ENCODE data around the gene SEC24C.
A peak's percentile ranks its signal among the peaks of the same experiment; 100 is the strongest.
"Not testable (repeated sequence)": the region's sequence is repeated elsewhere in the genome, so short reads cannot be mapped to it uniquely, and the experiment has no call there.

Gene SEC24C

DNA sequence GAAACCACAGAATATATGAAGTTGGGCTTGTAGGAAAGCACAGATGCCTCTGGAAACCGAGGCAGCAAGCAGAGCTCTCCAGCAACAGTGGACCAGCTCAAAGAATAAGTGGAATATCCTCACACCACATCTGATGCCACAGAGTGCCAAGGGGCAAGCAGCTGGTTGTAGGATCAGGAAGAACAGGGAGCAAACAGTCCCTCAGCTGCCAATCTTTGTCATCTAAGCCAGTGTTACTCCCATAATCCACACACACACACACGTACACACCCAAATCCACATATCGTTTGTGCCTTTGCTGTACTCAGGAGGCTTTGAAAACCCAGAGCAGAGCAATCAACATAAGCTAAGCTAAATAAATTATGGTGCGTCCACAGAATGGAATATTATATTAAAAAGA, 20.7 kb upstream of the SEC24C start:
- H3K9ac ChIP-seq (ENCODE audit: low read depth, low read length, poor library complexity, severe bottlenecking) = no peak overlapping the region
- H3K4me2 ChIP-seq (ENCODE audit: low read depth, low read length, poor library complexity, severe bottlenecking) = no peak overlapping the region
- peaks cover 36% of the 10 kb centered on the region; the same call in 1 of the 2 replicates for H3K36me3 ChIP-seq (ENCODE audit: insufficient read depth, low read length)
- no peaks in the 10 kb centered on the region for H4K20me1 ChIP-seq (ENCODE audit: insufficient read depth, low read length, poor library complexity, severe bottlenecking)
- H3K79me2 ChIP-seq (ENCODE audit: insufficient read depth, low read length) = peaks cover 8% of the 10 kb centered on the region; the same call in 1 of the 2 replicates
- TF ChIP-seq EZH2phosphoT487 (IDR thresholded peaks at IDR 0.05; ENCODE audit: borderline replicate concordance) (no peak), CTCF (conservative IDR thresholded peaks at IDR 0.05; ENCODE audit: low read length) (no peak)
- no peaks in the 10 kb centered on the region for H3F3A ChIP-seq (ENCODE audit: low read depth)
- no peak overlapping the region for H2AFZ ChIP-seq (ENCODE audit: low read length)
- no peaks in the 10 kb centered on the region for H3K27me3 ChIP-seq (ENCODE audit: insufficient read depth, low read length, poor library complexity, severe bottlenecking)
- no peak overlapping the region for H3K4me3 ChIP-seq (ENCODE audit: low read length, poor library complexity, severe bottlenecking)
- no peaks in the 10 kb centered on the region for H3K9me2 ChIP-seq (replicated peaks; ENCODE audit: low read depth, low read length)
- H3K9me3 ChIP-seq (ENCODE audit: insufficient read depth, low read depth, low read length) = no peaks in the 10 kb centered on the region
- no peaks in the 10 kb centered on the region for H3K4me1 ChIP-seq (ENCODE audit: insufficient read depth, low read length, poor library complexity, severe bottlenecking)

GRCh38 chr10:73729781-73730152, 14.4 kb upstream of the SEC24C start:
- not testable (repeated sequence) for H3K4me1 ChIP-seq (ENCODE audit: insufficient read depth, low read length, poor library complexity, severe bottlenecking); H3K9me3 ChIP-seq (ENCODE audit: insufficient read depth, low read depth, low read length); H3K9me2 ChIP-seq (replicated peaks; ENCODE audit: low read depth, low read length); H4K20me1 ChIP-seq (ENCODE audit: insufficient read depth, low read length, poor library complexity, severe bottlenecking); H3F3A ChIP-seq (ENCODE audit: low read depth); H3K27me3 ChIP-seq (ENCODE audit: insufficient read depth, low read length, poor library complexity, severe bottlenecking)
- H3K4me3 ChIP-seq (ENCODE audit: low read length, poor library complexity, severe bottlenecking) = peak overlapping the region; percentile 86
- peak overlapping the region; percentile 93 for H2AFZ ChIP-seq (ENCODE audit: low read length)
- H3K79me2 ChIP-seq (ENCODE audit: insufficient read depth, low read length) = peaks cover 43% of the 10 kb centered on the region
- H3K9ac ChIP-seq (ENCODE audit: low read depth, low read length, poor library complexity, severe bottlenecking) = peak overlapping the region; percentile 82
- H3K4me2 ChIP-seq (ENCODE audit: low read depth, low read length, poor library complexity, severe bottlenecking) = peak overlapping the region; percentile 90
- peaks cover 11% of the 10 kb centered on the region; the same call in 1 of the 2 replicates for H3K36me3 ChIP-seq (ENCODE audit: insufficient read depth, low read length)

DNA sequence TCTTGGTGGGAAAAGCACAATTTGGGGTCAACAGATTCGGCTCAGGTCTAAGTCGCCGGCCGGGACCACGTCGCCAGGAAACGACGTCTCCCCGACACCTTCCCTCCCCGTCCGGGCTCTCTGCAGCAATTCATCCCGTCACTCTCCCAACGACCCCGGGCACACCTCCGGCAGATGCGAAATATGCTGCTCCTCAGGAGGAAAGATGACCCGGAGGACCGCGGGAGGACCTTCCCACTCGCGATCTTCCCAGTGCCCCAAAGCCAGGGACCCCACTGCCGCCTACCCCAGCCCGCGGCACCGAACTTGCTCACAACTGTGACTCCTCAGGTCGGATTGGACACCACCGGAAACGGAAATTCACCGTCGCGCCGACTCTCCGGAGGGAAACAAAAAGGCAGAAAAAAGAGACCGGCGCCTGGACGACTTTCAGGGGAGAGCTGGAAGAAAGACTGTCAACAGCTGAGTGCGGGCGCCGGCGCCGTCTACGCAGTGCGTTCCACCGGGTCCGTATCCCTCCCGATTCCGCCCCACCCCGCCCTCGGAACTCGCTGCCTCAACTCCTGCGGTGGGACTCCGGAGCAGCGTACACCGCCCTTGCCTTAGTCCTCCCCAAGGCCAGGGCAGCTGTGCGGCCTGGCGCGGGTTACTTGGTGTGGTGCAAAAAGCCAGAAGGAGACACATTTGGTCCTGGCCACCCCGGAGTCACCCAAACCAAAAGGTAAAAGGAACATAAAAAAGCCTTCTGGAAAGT, 13.8 kb upstream of the SEC24C start:
- H3K79me2 ChIP-seq (ENCODE audit: insufficient read depth, low read length) = peaks cover 45% of the 10 kb centered on the region
- H3K9me3 ChIP-seq (ENCODE audit: insufficient read depth, low read depth, low read length) = no peaks in the 10 kb centered on the region
- peaks cover 9% of the 10 kb centered on the region for H3K4me1 ChIP-seq (ENCODE audit: insufficient read depth, low read length, poor library complexity, severe bottlenecking)
- H2AFZ ChIP-seq (ENCODE audit: low read length) = peak overlapping the region; percentile 93
- peak overlapping the region; percentile 86 for H3K4me3 ChIP-seq (ENCODE audit: low read length, poor library complexity, severe bottlenecking)
- H3K4me2 ChIP-seq (ENCODE audit: low read depth, low read length, poor library complexity, severe bottlenecking) = peak overlapping the region; percentile 90
- no peaks in the 10 kb centered on the region for H3F3A ChIP-seq (ENCODE audit: low read depth)
- peaks cover 11% of the 10 kb centered on the region; the same call in 1 of the 2 replicates for H3K36me3 ChIP-seq (ENCODE audit: insufficient read depth, low read length)
- H3K27me3 ChIP-seq (ENCODE audit: insufficient read depth, low read length, poor library complexity, severe bottlenecking) = no peaks in the 10 kb centered on the region
- peak overlapping the region; percentile 82 for H3K9ac ChIP-seq (ENCODE audit: low read depth, low read length, poor library complexity, severe bottlenecking)
- no peaks in the 10 kb centered on the region for H4K20me1 ChIP-seq (ENCODE audit: insufficient read depth, low read length, poor library complexity, severe bottlenecking)
- H3K9me2 ChIP-seq (replicated peaks; ENCODE audit: low read depth, low read length) = no peaks in the 10 kb centered on the region
- TF ChIP-seq EZH2phosphoT487 (IDR thresholded peaks at IDR 0.05; ENCODE audit: borderline replicate concordance) (no peak), CTCF (conservative IDR thresholded peaks at IDR 0.05; ENCODE audit: low read length) (no peak)

Data from Loucy (cell line).